IgD-negative memory B cell (primary cell): ENCODE measurements around the gene PXYLP1. TPM values are rescaled to one million over a fixed set of nuclear protein-coding genes. Genes with fewer than 3 reads are reported as not detected.

Source experiments
- H3K27ac Mint-ChIP-seq, 3 donors: one replicate each; pipeline ENCODE4 v1.8.0; 2020 to 2022; ENCODE audit warnings: mild to moderate bottlenecking in 3 of 3, mixed read lengths in 3 of 3, moderate library complexity in 1 of 3
- H3K27me3 Mint-ChIP-seq: one replicate; pipeline ENCODE4 v1.8.0; 2021; ENCODE audit warnings: mixed read lengths
- H3K36me3 Mint-ChIP-seq: one replicate; pipeline ENCODE4 v1.8.0; 2020; ENCODE audit warnings: mild to moderate bottlenecking, mixed read lengths
- H3K4me1 Mint-ChIP-seq, 3 donors: one replicate each; pipeline ENCODE4 v1.8.0; 2020 to 2022; ENCODE audit warnings: mixed read lengths in 3 of 3, mild to moderate bottlenecking in 1 of 3
- H3K4me3 Mint-ChIP-seq, 4 donors: one replicate each; pipeline ENCODE4 v1.8.0; 2020 to 2022; ENCODE audit warnings: mild to moderate bottlenecking in 4 of 4, mixed read lengths in 4 of 4, moderate library complexity in 3 of 4
- H3K9me3 Mint-ChIP-seq, 3 donors: one replicate each; pipeline ENCODE4 v1.8.0; 2020 to 2021; ENCODE audit warnings: mixed read lengths in 3 of 3, mild to moderate bottlenecking in 1 of 3
- polyA plus RNA-seq: library from polyadenylated mRNA; unstranded; fragments of 300-500 nt; fragmentation: Illumina TruSeq; gene quantifications from one replicate; pipeline ENCODE4 v1.2.3, GENCODE V29; 2021

Gene PXYLP1
- polyA plus RNA-seq, 1 donor from 2014 or later, result 1.4 TPM

GRCh38 chr3:141268306-141268705 is 36.7 kb downstream of the PXYLP1 start:
- Mint-ChIP-seq H3K36me3 (no peaks in the 10 kb centered on the region), H3K4me1 (peaks cover 8 to 11% (median 10%) of the 10 kb centered on the region in 3 donors), H3K9me3 (no peaks in the 10 kb centered on the region), H3K27me3 (peaks cover 3% of the 10 kb centered on the region), H3K4me3 (peak overlapping the region in 1 of 4 donors; percentile 20), H3K27ac (peak overlapping the region in 1 of 3 donors; percentile 37)

GRCh38 chr3:141268791-141269190 is 37.2 kb downstream of the PXYLP1 start:
- H3K27ac Mint-ChIP-seq, result no peak overlapping the region

GRCh38 chr3:141269961-141270360 is 38.3 kb downstream of the PXYLP1 start:
- H3K9me3 Mint-ChIP-seq, result no peaks in the 10 kb centered on the region
- H3K4me3 Mint-ChIP-seq, result no peak overlapping the region
- H3K27ac Mint-ChIP-seq, result no peak overlapping the region

More at GRCh38 chr3:141268791-141269190, 37.2 kb downstream of the PXYLP1 start:
- Mint-ChIP-seq H3K36me3 (no peaks in the 10 kb centered on the region), H3K9me3 (no peaks in the 10 kb centered on the region), H3K4me1 (peaks cover 8 to 11% (median 10%) of the 10 kb centered on the region in 3 donors), H3K27me3 (peaks cover 3% of the 10 kb centered on the region), H3K4me3 (no peak overlapping the region)

GRCh38 chr3:141271279-141272030 is 39.8 kb downstream of the PXYLP1 start:
- Mint-ChIP-seq H3K36me3 (peaks cover 1% of the 10 kb centered on the region), H3K27me3 (peaks cover 3% of the 10 kb centered on the region), H3K27ac (no peak overlapping the region), H3K4me1 (peaks cover 8 to 10% (median 10%) of the 10 kb centered on the region in 3 donors), H3K4me3 (no peak overlapping the region), H3K9me3 (no peaks in the 10 kb centered on the region)

More at GRCh38 chr3:141269961-141270360, 38.3 kb downstream of the PXYLP1 start:
- peaks cover 1% of the 10 kb centered on the region for H3K36me3 Mint-ChIP-seq
- peaks cover 8 to 11% (median 10%) of the 10 kb centered on the region in 3 donors for H3K4me1 Mint-ChIP-seq
- H3K27me3 Mint-ChIP-seq, result peaks cover 3% of the 10 kb centered on the region

- Mint-ChIP-seq H3K4me3 (no peak overlapping the region), H3K9me3 (no peaks in the 10 kb centered on the region), H3K36me3 (peaks cover 1% of the 10 kb centered on the region), H3K27me3 (peaks cover 3% of the 10 kb centered on the region), H3K4me1 (no peaks in the 10 kb centered on the region), H3K27ac (no peak overlapping the region)
These were observed 41.5 kb downstream of the PXYLP1 start for GRCh38 chr3:141272906-141273662.

- H3K4me3 Mint-ChIP-seq, result no peak overlapping the region
- no peaks in the 10 kb centered on the region for H3K27me3 Mint-ChIP-seq
- no peaks in the 10 kb centered on the region for H3K4me1 Mint-ChIP-seq
- peak overlapping the region in 1 of 3 donors; percentile 41 for H3K27ac Mint-ChIP-seq
- peaks cover 1% of the 10 kb centered on the region for H3K36me3 Mint-ChIP-seq
- H3K9me3 Mint-ChIP-seq, result no peaks in the 10 kb centered on the region
These were observed 42.2 kb downstream of the PXYLP1 start for GRCh38 chr3:141273700-141274410.

- peaks cover 0 to 3% (median 0%) of the 10 kb centered on the region in 3 donors for H3K4me1 Mint-ChIP-seq
- no peak overlapping the region for H3K4me3 Mint-ChIP-seq
- H3K36me3 Mint-ChIP-seq, result peaks cover 1% of the 10 kb centered on the region
- peak overlapping the region in 1 of 3 donors; percentile 41 for H3K27ac Mint-ChIP-seq
- H3K27me3 Mint-ChIP-seq, result no peaks in the 10 kb centered on the region
- no peaks in the 10 kb centered on the region for H3K9me3 Mint-ChIP-seq
These were observed 42.9 kb downstream of the PXYLP1 start for GRCh38 chr3:141274411-141275031.

- Mint-ChIP-seq H3K27ac (no peak overlapping the region), H3K27me3 (no peaks in the 10 kb centered on the region), H3K36me3 (peaks cover 1% of the 10 kb centered on the region), H3K4me1 (peaks cover 0 to 3% (median 0%) of the 10 kb centered on the region in 3 donors), H3K4me3 (no peak overlapping the region), H3K9me3 (no peaks in the 10 kb centered on the region)
These were observed 43.4 kb downstream of the PXYLP1 start for GRCh38 chr3:141275032-141275422.

- H3K4me1 Mint-ChIP-seq, result peaks cover 0 to 3% (median 0%) of the 10 kb centered on the region in 3 donors
- H3K27me3 Mint-ChIP-seq, result no peaks in the 10 kb centered on the region
- H3K9me3 Mint-ChIP-seq, result no peaks in the 10 kb centered on the region
- peaks cover 1% of the 10 kb centered on the region for H3K36me3 Mint-ChIP-seq
- H3K4me3 Mint-ChIP-seq, result no peak overlapping the region
- no peak overlapping the region for H3K27ac Mint-ChIP-seq
These were observed 43.9 kb downstream of the PXYLP1 start for GRCh38 chr3:141275511-141275910.

GRCh38 chr3:141275973-141276372 is 44.3 kb downstream of the PXYLP1 start:
- H3K27me3 Mint-ChIP-seq, result no peaks in the 10 kb centered on the region
- no peaks in the 10 kb centered on the region for H3K9me3 Mint-ChIP-seq
- peaks cover 0 to 3% (median 0%) of the 10 kb centered on the region in 3 donors for H3K4me1 Mint-ChIP-seq

GRCh38 chr3:141276398-141276797 is 44.8 kb downstream of the PXYLP1 start:
- Mint-ChIP-seq H3K9me3 (no peaks in the 10 kb centered on the region), H3K4me3 (no peak overlapping the region), H3K27me3 (no peaks in the 10 kb centered on the region), H3K4me1 (peaks cover 0 to 3% (median 0%) of the 10 kb centered on the region in 3 donors), H3K27ac (no peak overlapping the region), H3K36me3 (peaks cover 1% of the 10 kb centered on the region)

More at GRCh38 chr3:141275973-141276372, 44.3 kb downstream of the PXYLP1 start:
- no peak overlapping the region for H3K27ac Mint-ChIP-seq
- H3K36me3 Mint-ChIP-seq, result peaks cover 1% of the 10 kb centered on the region
- H3K4me3 Mint-ChIP-seq, result no peak overlapping the region

- H3K9me3 Mint-ChIP-seq, result no peaks in the 10 kb centered on the region
- H3K27ac Mint-ChIP-seq, result no peak overlapping the region
- peaks cover 0 to 3% (median 0%) of the 10 kb centered on the region in 3 donors for H3K4me1 Mint-ChIP-seq
- peaks cover 1% of the 10 kb centered on the region for H3K36me3 Mint-ChIP-seq
- no peaks in the 10 kb centered on the region for H3K27me3 Mint-ChIP-seq
- no peak overlapping the region for H3K4me3 Mint-ChIP-seq
These were observed 45.8 kb downstream of the PXYLP1 start for GRCh38 chr3:141277451-141277850.

- H3K36me3 Mint-ChIP-seq, result peaks cover 3% of the 10 kb centered on the region
- no peaks in the 10 kb centered on the region for H3K27me3 Mint-ChIP-seq
- peaks cover 0 to 3% (median 0%) of the 10 kb centered on the region in 3 donors for H3K4me1 Mint-ChIP-seq
- H3K27ac Mint-ChIP-seq, result no peak overlapping the region
- no peak overlapping the region for H3K4me3 Mint-ChIP-seq
- H3K9me3 Mint-ChIP-seq, result no peaks in the 10 kb centered on the region
These were observed 46.8 kb downstream of the PXYLP1 start for GRCh38 chr3:141278196-141279076.
